Esophagus squamous epithelium (tissue), 5 donors: ENCODE results near the gene NNT. TPM values are rescaled to one million over a fixed set of nuclear protein-coding genes. Genes with fewer than 3 reads are reported as not detected.

Experiments used
- DNase-seq: peaks from one replicate; lab custom pipeline; 2025; lab: John Stamatoyannopoulos, UW
- H3K27ac ChIP-seq, 4 donors: fragments of 200-600 bp; sonication (generic); one replicate each; pipeline ENCODE4 v1.5.1; 2016 to 2019; ENCODE audit warnings: mild to moderate bottlenecking in 1 of 4
- H3K27me3 ChIP-seq, 4 donors: fragments of 200-600 bp; sonication (generic); 1 replicate in 3 of 4; 2 replicates in 1 of 4; pipeline versions ENCODE4 v1.5.1 to v1.6.0; 2017 to 2021; ENCODE audit warnings: antibody characterized with exemption in 1 of 4
- H3K36me3 ChIP-seq, 3 donors: fragments of 200-600 bp; sonication (generic); one replicate each; pipeline ENCODE4 v1.5.1; 2016 to 2019
- H3K4me1 ChIP-seq, 3 donors: fragments of 200-600 bp; sonication (generic); one replicate each; pipeline ENCODE4 v1.5.1; 2017 to 2019
- H3K4me3 ChIP-seq, 4 donors: fragments of 200-600 bp; sonication (generic); 1 replicate in 3 of 4; 2 replicates in 1 of 4; pipeline ENCODE4 v1.5.1; 2016 to 2019; ENCODE audit warnings: mild to moderate bottlenecking in 2 of 4, moderate library complexity in 1 of 4
- H3K9me3 ChIP-seq, 3 donors: fragments of 200-600 bp; sonication (generic); one replicate each; pipeline ENCODE4 v1.5.1; 2016 to 2019
- POLR2A ChIP-seq, 4 donors: fragments of 450-650 bp; IDR thresholded peaks; one replicate each; pipeline ENCODE4 v1.6.1; 2017; ENCODE audit warnings: antibody characterized with exemption in 4 of 4, mild to moderate bottlenecking in 4 of 4, moderate library complexity in 3 of 4
- WGBS, 2 donors: methylation state at CpG; one replicate each; pipeline ENCODE4 v1.1.5; 2018; 5-methylcytosine and 5-hydroxymethylcytosine counted together
- intact Hi-C: fragments of 100-400 bp; cut with DNase I; formaldehyde crosslinking; loops from one replicate; pipeline ENCODE4 v1.15.0; 2022
- total RNA-seq, 4 donors: library from RNA; depleted of rRNA; stranded (reverse); fragments of >200 nt; gene quantifications; one replicate each; pipeline ENCODE4 v1.1.0, GENCODE V29; 2016
- TF ChIP-seq, protein P1 (sequence below), 6 experiments: fragments of 450-650 bp in 4 of 6; fragments of 200-600 bp in 2 of 6; sonication (generic) in 2 of 6; IDR thresholded peaks; one replicate each; pipeline ENCODE4 v1.5.1; 2016 to 2019; ENCODE audit warnings: antibody characterized with exemption in 6 of 6, mild to moderate bottlenecking in 4 of 6, moderate library complexity in 4 of 6
- donor health status: DM: yes; HTN: yes; CAD: no.

The NNT gene
- total RNA-seq, 4 donors from 2014 or later: 16.0 to 35.1 (median 29.1) TPM

DNA sequence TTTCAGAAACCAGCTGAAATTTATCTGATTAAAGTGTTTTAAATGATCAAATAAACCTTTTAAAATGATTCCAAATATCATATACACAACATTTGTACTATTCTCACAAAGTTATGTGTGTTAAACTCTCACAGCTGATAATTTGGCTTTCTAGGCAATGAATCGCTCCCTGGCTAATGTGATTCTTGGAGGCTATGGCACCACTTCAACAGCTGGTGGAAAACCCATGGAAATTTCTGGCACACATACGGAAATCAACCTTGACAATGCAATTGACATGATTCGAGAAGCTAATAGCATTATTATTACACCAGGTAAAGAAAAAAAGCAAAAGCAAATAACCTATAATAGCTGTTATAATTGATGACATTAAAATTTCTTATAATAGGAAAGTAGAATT is 72.4 kb downstream of the NNT start:
- no peak overlapping the region for H3K27ac ChIP-seq
- no peak overlapping the region for H3K4me3 ChIP-seq
- H3K4me1 ChIP-seq: no peaks in the 10 kb centered on the region
- 92 to 98% methylated on average over 3 of the region's 3 CpGs for WGBS, 2 donors
- H3K9me3 ChIP-seq: no peaks in the 10 kb centered on the region
- H3K27me3 ChIP-seq: no peaks in the 10 kb centered on the region
- H3K36me3 ChIP-seq: peaks cover 0 to 42% (median 0%) of the 10 kb centered on the region in 3 donors
- no peak for TF ChIP-seq POLR2A (IDR thresholded peaks at IDR 0.05)
- TF ChIP-seq, protein P1, sequence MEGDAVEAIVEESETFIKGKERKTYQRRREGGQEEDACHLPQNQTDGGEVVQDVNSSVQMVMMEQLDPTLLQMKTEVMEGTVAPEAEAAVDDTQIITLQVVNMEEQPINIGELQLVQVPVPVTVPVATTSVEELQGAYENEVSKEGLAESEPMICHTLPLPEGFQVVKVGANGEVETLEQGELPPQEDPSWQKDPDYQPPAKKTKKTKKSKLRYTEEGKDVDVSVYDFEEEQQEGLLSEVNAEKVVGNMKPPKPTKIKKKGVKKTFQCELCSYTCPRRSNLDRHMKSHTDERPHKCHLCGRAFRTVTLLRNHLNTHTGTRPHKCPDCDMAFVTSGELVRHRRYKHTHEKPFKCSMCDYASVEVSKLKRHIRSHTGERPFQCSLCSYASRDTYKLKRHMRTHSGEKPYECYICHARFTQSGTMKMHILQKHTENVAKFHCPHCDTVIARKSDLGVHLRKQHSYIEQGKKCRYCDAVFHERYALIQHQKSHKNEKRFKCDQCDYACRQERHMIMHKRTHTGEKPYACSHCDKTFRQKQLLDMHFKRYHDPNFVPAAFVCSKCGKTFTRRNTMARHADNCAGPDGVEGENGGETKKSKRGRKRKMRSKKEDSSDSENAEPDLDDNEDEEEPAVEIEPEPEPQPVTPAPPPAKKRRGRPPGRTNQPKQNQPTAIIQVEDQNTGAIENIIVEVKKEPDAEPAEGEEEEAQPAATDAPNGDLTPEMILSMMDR (IDR thresholded peaks at IDR 0.05): no peak
- intact Hi-C loops: no loop called here
- no peak for DNase-seq

DNA sequence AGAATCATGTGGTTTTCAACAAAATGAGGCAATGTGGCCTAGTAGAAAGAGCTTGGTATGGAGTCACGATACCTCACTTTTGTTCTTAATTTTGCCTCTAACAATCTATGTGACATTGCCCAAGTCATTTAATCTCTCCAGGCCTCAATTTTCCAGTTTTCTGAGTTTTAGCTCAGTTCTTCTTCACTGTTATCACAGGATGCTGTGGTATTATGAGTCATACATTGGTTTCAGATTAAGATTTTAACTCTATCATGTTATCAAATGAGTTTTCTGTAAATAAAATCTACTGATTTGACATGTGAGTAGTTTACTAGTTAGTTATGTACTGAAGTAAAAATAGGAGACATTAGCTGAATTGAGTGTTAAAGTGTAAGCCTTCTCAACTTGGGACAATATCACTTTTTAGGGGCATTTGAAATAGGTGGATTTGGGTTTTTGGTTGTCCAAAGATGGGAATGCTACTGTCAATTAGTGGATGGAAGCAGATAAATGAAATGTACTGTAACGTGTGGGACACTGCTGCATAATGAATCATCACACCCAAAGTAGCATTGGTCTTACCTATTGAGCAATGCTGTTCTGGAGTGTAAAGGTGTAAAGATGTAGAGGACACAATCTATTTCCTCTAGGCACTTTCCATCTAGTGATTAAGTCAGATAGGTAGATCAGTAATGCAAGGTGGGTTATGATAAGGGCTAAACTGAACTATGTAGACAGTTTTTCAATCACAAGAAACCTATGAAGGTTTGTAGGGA is 73.3 kb downstream of the NNT start:
- no peak overlapping the region for H3K4me3 ChIP-seq
- H3K27ac ChIP-seq: no peak overlapping the region
- intact Hi-C loops: no loop called here
- no peaks in the 10 kb centered on the region for H3K4me1 ChIP-seq
- DNase-seq: no peak
- TF ChIP-seq, protein P1 (IDR thresholded peaks at IDR 0.05): no peak
- TF ChIP-seq POLR2A (IDR thresholded peaks at IDR 0.05): no peak
- WGBS, 2 donors: 75 to 82% methylated on average over 2 of the region's 2 CpGs
- no peaks in the 10 kb centered on the region for H3K27me3 ChIP-seq
- H3K36me3 ChIP-seq: peaks cover 0 to 45% (median 0%) of the 10 kb centered on the region in 3 donors
- no peaks in the 10 kb centered on the region for H3K9me3 ChIP-seq

DNA sequence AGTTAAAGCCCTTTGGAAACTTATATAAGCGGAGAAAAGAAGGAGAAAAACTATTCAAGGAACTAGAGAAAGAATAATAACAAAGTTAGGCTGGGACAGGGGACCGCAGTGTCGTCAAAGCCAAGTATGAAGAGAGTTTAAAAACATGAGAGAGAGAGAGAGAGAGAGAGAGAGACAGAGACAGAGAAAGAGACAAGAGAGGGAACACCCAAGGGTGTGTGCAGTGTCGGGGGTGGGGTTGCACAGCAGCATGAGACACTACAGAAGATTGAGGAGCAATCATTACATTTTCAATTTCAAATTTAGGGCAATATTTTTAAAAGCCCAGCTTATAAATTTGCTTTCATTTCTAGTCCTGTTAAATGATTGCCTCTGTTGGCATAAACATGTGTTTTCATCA is 74.3 kb downstream of the NNT start:
- TF ChIP-seq, protein P1 (IDR thresholded peaks at IDR 0.05): no peak
- TF ChIP-seq POLR2A (IDR thresholded peaks at IDR 0.05): no peak
- Histone ChIP-seq H3K4me3 (no peak overlapping the region), H3K36me3 (peaks cover 0 to 52% (median 0%) of the 10 kb centered on the region in 3 donors), H3K27ac (no peak overlapping the region), H3K9me3 (no peaks in the 10 kb centered on the region), H3K27me3 (no peaks in the 10 kb centered on the region), H3K4me1 (no peaks in the 10 kb centered on the region)
- intact Hi-C loops: no loop called here
- no peak for DNase-seq
- 91 to 94% methylated on average over 4 of the region's 4 CpGs for WGBS, 2 donors

DNA sequence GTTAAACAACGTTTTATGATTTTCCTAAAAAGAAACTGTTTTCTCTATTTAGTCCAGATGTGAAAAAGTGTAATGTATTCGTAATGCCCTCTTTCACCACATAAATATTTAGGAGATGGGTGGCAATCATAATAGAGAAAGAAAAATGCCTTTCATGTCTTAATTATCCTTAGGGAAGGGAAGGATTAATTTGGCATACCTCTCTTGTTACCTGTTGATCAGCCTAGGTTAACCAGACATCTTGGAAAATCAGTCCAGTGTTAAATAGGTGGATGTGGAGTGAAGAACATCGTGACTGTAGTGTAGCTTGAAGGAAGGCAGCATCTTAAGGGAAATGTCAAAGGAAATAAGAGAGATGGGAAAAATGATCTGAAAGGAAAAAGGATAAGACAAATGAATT is 76.2 kb downstream of the NNT start:
- WGBS, 2 donors: 85 to 88% methylated on average over 3 of the region's 3 CpGs
- TF ChIP-seq, protein P1 (IDR thresholded peaks at IDR 0.05): no peak
- TF ChIP-seq POLR2A (IDR thresholded peaks at IDR 0.05): no peak
- H3K36me3 ChIP-seq: peaks cover 0 to 56% (median 0%) of the 10 kb centered on the region in 3 donors
- H3K4me1 ChIP-seq: peaks cover 0 to 9% (median 0%) of the 10 kb centered on the region in 3 donors
- H3K27me3 ChIP-seq: no peaks in the 10 kb centered on the region
- no peak overlapping the region for H3K4me3 ChIP-seq
- DNase-seq: no peak
- intact Hi-C loops: no loop called here
- H3K9me3 ChIP-seq: no peaks in the 10 kb centered on the region
- H3K27ac ChIP-seq: no peak overlapping the region

DNA sequence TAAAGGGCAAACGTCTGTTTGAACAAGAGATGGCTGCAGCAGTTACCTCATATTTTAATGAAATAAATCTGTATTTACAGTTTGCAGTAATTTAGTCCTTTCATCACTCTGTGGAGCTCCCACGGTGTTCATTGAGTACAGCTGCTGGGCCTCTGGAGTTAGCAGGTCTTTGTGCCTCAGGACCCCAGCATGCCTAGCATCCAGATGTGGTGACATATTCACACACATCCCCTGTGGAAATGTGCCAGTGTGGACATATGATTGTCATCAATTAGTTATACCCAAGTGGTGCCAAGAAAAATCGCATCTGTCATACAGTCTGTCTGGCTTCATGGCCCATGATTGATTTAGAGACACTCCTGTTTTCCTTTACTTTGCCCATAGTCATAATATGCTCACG is 77.3 kb downstream of the NNT start:
- no peak for DNase-seq
- H3K4me1 ChIP-seq: peaks cover 0 to 9% (median 4%) of the 10 kb centered on the region in 3 donors
- 66 to 74% methylated on average over 3 to 4 of the region's 4 CpGs for WGBS, 2 donors
- no peaks in the 10 kb centered on the region for H3K9me3 ChIP-seq
- TF ChIP-seq, protein P1 (IDR thresholded peaks at IDR 0.05): no peak
- TF ChIP-seq POLR2A (IDR thresholded peaks at IDR 0.05): no peak
- H3K36me3 ChIP-seq: peaks cover 0 to 62% (median 0%) of the 10 kb centered on the region in 3 donors
- intact Hi-C loops: no loop called here
- no peak overlapping the region for H3K27ac ChIP-seq
- no peaks in the 10 kb centered on the region for H3K27me3 ChIP-seq
- H3K4me3 ChIP-seq: no peak overlapping the region
